Mesenchymal stem cell (in vitro differentiated cells and primary cell): ENCODE measurements around the gene CHCHD4.
A peak's percentile ranks its signal among the peaks of the same experiment; 100 is the strongest.

ENCODE experiments used
- DNase-seq: peaks from one replicate; pipeline ENCODE4 v3.0.0-alpha.2; 2013
- H2AFZ ChIP-seq: one replicate; pipeline ENCODE4 v1.6.1; 2013; ENCODE audit warnings: low read depth, mild to moderate bottlenecking, control low read depth, inconsistent platforms, low read length, moderate library complexity
- H2AK5ac ChIP-seq: 2 replicates; pipeline ENCODE4 v1.6.1; 2013; ENCODE audit warnings: low read length, moderate library complexity, mild to moderate bottlenecking, inconsistent platforms; ENCODE audit not compliant: severe bottlenecking
- H2BK120ac ChIP-seq: one replicate; pipeline ENCODE4 v1.6.1; 2013; ENCODE audit warnings: low read depth, mild to moderate bottlenecking, inconsistent platforms, low read length, moderate library complexity
- H2BK12ac ChIP-seq, 2 experiments: one replicate each; pipeline ENCODE4 v1.6.1; 2013; ENCODE audit warnings: inconsistent platforms in 2 of 2, low read length in 2 of 2, mild to moderate bottlenecking in 2 of 2, moderate library complexity in 2 of 2, control low read depth in 1 of 2
- H2BK15ac ChIP-seq: one replicate; pipeline ENCODE4 v1.6.1; 2013; ENCODE audit warnings: mild to moderate bottlenecking, low read depth, inconsistent platforms; ENCODE audit not compliant: poor library complexity, severe bottlenecking
- H2BK5ac ChIP-seq: 2 replicates; pipeline ENCODE4 v1.6.1; 2013; ENCODE audit warnings: low read depth, mild to moderate bottlenecking, low read length, control low read depth, inconsistent platforms; ENCODE audit not compliant: poor library complexity, severe bottlenecking
- H3K14ac ChIP-seq, 2 experiments: one replicate each; pipeline ENCODE4 v1.6.1; 2013; ENCODE audit warnings: inconsistent platforms in 2 of 2, low read length in 2 of 2, control low read depth in 1 of 2, mild to moderate bottlenecking in 1 of 2, moderate library complexity in 1 of 2
- H3K18ac ChIP-seq, 2 experiments: one replicate each; pipeline ENCODE4 v1.6.1; 2013; ENCODE audit warnings: inconsistent platforms in 2 of 2, low read length in 2 of 2, control low read depth in 1 of 2, low read depth in 1 of 2, mild to moderate bottlenecking in 1 of 2
- H3K23ac ChIP-seq, 2 experiments: one replicate each; pipeline ENCODE4 v1.6.1; 2013; ENCODE audit warnings: inconsistent platforms in 2 of 2, low read length in 2 of 2, mild to moderate bottlenecking in 2 of 2, moderate library complexity in 2 of 2, control low read depth in 1 of 2
- H3K27ac ChIP-seq: 2 replicates; pipeline ENCODE4 v1.5.1; 2013; ENCODE audit warnings: mild to moderate bottlenecking, moderate library complexity, low read length, control low read depth, inconsistent platforms; ENCODE audit not compliant: poor library complexity, severe bottlenecking
- H3K27me3 ChIP-seq, 2 experiments: 2 replicates each; pipeline versions ENCODE4 v1.6.1 to v1.7.0; 2013; ENCODE audit warnings: low read length in 2 of 2, mild to moderate bottlenecking in 2 of 2, moderate library complexity in 2 of 2, control low read depth in 1 of 2, inconsistent platforms in 1 of 2; ENCODE audit not compliant: control insufficient read depth in 1 of 2, insufficient read depth in 1 of 2
- H3K36me3 ChIP-seq, 2 experiments: 2 replicates each; pipeline versions ENCODE4 v1.6.1 to v1.7.0; 2013; ENCODE audit warnings: low read length in 2 of 2, control low read depth in 1 of 2, inconsistent platforms in 1 of 2, low read depth in 1 of 2, mild to moderate bottlenecking in 1 of 2; ENCODE audit not compliant: insufficient read depth in 2 of 2, control insufficient read depth in 1 of 2
- H3K4ac ChIP-seq, 2 experiments: one replicate each; pipeline ENCODE4 v1.6.1; 2013; ENCODE audit warnings: inconsistent platforms in 2 of 2, low read length in 2 of 2, mild to moderate bottlenecking in 2 of 2, moderate library complexity in 2 of 2, control low read depth in 1 of 2, low read depth in 1 of 2
- H3K4me1 ChIP-seq: 2 replicates; pipeline ENCODE4 v1.6.1; 2013; ENCODE audit warnings: low read depth, low read length, control low read depth; ENCODE audit not compliant: control insufficient read depth, insufficient read depth
- H3K4me2 ChIP-seq: 2 replicates; pipeline ENCODE4 v1.6.1; 2013; ENCODE audit warnings: low read length, mild to moderate bottlenecking, inconsistent platforms; ENCODE audit not compliant: poor library complexity, severe bottlenecking
- H3K4me3 ChIP-seq, 2 experiments: 2 replicates each; pipeline versions ENCODE4 v1.5.1 to v1.7.0; 2013; ENCODE audit warnings: low read length in 2 of 2, mild to moderate bottlenecking in 2 of 2, control low read depth in 1 of 2, low read depth in 1 of 2; ENCODE audit not compliant: insufficient read depth in 1 of 2
- H3K79me1 ChIP-seq: replicated peaks from 2 replicates; pipeline ENCODE4 v1.6.1; 2013; ENCODE audit warnings: mild to moderate bottlenecking, control low read depth, low read length, inconsistent platforms; ENCODE audit not compliant: poor library complexity, severe bottlenecking
- H3K9ac ChIP-seq: 2 replicates; pipeline ENCODE4 v1.7.0; 2013; ENCODE audit warnings: mild to moderate bottlenecking, low read length, moderate library complexity
- H3K9me3 ChIP-seq: 2 replicates; pipeline ENCODE4 v1.7.0; 2013; ENCODE audit warnings: mild to moderate bottlenecking, low read length; ENCODE audit not compliant: control insufficient read depth
- H4K8ac ChIP-seq: one replicate; pipeline ENCODE4 v1.6.1; 2013; ENCODE audit warnings: inconsistent platforms, mild to moderate bottlenecking, low read length, moderate library complexity
- H4K91ac ChIP-seq: one replicate; pipeline ENCODE4 v1.6.1; 2013; ENCODE audit warnings: mild to moderate bottlenecking, low read length, inconsistent platforms
- WGBS: methylation state at CpG from one replicate; pipeline ENCODE4 v1.1.7; 2013; ENCODE audit warnings: mixed read lengths; 5-methylcytosine and 5-hydroxymethylcytosine counted together

Gene CHCHD4

GRCh38 chr3:14146381-14147065 is 21.9 kb upstream of the CHCHD4 start:
- Histone ChIP-seq H2BK5ac (no peak overlapping the region), H3K27ac (no peak overlapping the region), H3K27me3 (no peaks in the 10 kb centered on the region), H3K4ac (no peak overlapping the region), H3K14ac (no peak overlapping the region), H2BK120ac (no peak overlapping the region), H3K4me3 (no peak overlapping the region), H3K9ac (peak overlapping the region; percentile 95), H3K18ac (no peak overlapping the region), H3K9me3 (no peaks in the 10 kb centered on the region), H2AK5ac (peak overlapping the region; percentile 37), H3K4me1 (peaks cover 31% of the 10 kb centered on the region), H3K23ac (no peak overlapping the region), H3K36me3 (peaks cover 59 to 70% of the 10 kb centered on the region in 2 experiments), H2BK12ac (no peak overlapping the region), H4K8ac (no peak overlapping the region), H3K4me2 (no peak overlapping the region), H2AFZ (no peak overlapping the region), H4K91ac (no peak overlapping the region), H2BK15ac (no peak overlapping the region), H3K79me1 (peaks cover 16% of the 10 kb centered on the region)
- 94% methylated on average over 10 of the region's 10 CpGs for WGBS
- no peak for DNase-seq

- Histone ChIP-seq H3K18ac (peak overlapping the region; percentile 50 to 56), H2BK120ac (peak overlapping the region; percentile 58), H4K91ac (peak overlapping the region; percentile 77), H3K4me2 (no peak overlapping the region), H2BK12ac (peak overlapping the region in 1 of 2 experiments; percentile 26), H3K4me3 (peak overlapping the region in 1 of 2 experiments; percentile 12), H3K4me1 (peaks cover 31% of the 10 kb centered on the region), H3K27ac (peak overlapping the region; percentile 12), H3K4ac (no peak overlapping the region), H2AK5ac (peak overlapping the region; percentile 3), H4K8ac (peak overlapping the region; percentile 45), H2BK15ac (peak overlapping the region; percentile 26), H3K23ac (no peak overlapping the region), H2BK5ac (no peak overlapping the region), H3K14ac (no peak overlapping the region), H2AFZ (no peak overlapping the region), H3K79me1 (peaks cover 15% of the 10 kb centered on the region), H3K27me3 (no peaks in the 10 kb centered on the region), H3K36me3 (peaks cover 58 to 70% of the 10 kb centered on the region in 2 experiments), H3K9ac (peak overlapping the region; percentile 95), H3K9me3 (no peaks in the 10 kb centered on the region)
- DNase-seq = no peak
- WGBS = 84% methylated on average over 10 of the region's 10 CpGs
Measured at GRCh38 chr3:14145670-14146380, 21.2 kb upstream of the CHCHD4 start.

- H3K4ac ChIP-seq = no peak overlapping the region
- H3K18ac ChIP-seq = peak overlapping the region in 1 of 2 experiments; percentile 81
- H2BK12ac ChIP-seq = peak overlapping the region in 1 of 2 experiments; percentile 44
- no peak overlapping the region for H3K4me2 ChIP-seq
- no peak overlapping the region for H3K23ac ChIP-seq
- 65% methylated on average over 9 of the region's 9 CpGs for WGBS
- peak overlapping the region; percentile 3 for H2AK5ac ChIP-seq
- H3K36me3 ChIP-seq = peaks cover 58 to 70% of the 10 kb centered on the region in 2 experiments
- H3K79me1 ChIP-seq = peaks cover 17% of the 10 kb centered on the region
- H3K4me1 ChIP-seq = peaks cover 31% of the 10 kb centered on the region
- peak; percentile 59 for DNase-seq
- no peaks in the 10 kb centered on the region for H3K27me3 ChIP-seq
- peak overlapping the region; percentile 95 for H3K9ac ChIP-seq
- H4K91ac ChIP-seq = no peak overlapping the region
- no peaks in the 10 kb centered on the region for H3K9me3 ChIP-seq
- H3K4me3 ChIP-seq = peak overlapping the region in 1 of 2 experiments; percentile 58
- H3K14ac ChIP-seq = no peak overlapping the region
- peak overlapping the region; percentile 12 for H3K27ac ChIP-seq
- no peak overlapping the region for H4K8ac ChIP-seq
- H2AFZ ChIP-seq = no peak overlapping the region
- no peak overlapping the region for H2BK5ac ChIP-seq
- no peak overlapping the region for H2BK120ac ChIP-seq
- H2BK15ac ChIP-seq = no peak overlapping the region
Measured at GRCh38 chr3:14145236-14145635, 20.6 kb upstream of the CHCHD4 start.

GRCh38 chr3:14144423-14145075 is 19.9 kb upstream of the CHCHD4 start:
- peak overlapping the region; percentile 40 to 93 for H3K18ac ChIP-seq
- H2AFZ ChIP-seq = no peak overlapping the region
- no peak overlapping the region for H2BK15ac ChIP-seq
- 13% methylated on average over 5 of the region's 7 CpGs for WGBS
- H2BK12ac ChIP-seq = peak overlapping the region; percentile 33 to 91
- peak overlapping the region; percentile 70 for H4K8ac ChIP-seq
- peaks cover 17% of the 10 kb centered on the region for H3K79me1 ChIP-seq
- peak overlapping the region; percentile 95 for H3K9ac ChIP-seq
- H3K4me1 ChIP-seq = peaks cover 31% of the 10 kb centered on the region
- H3K14ac ChIP-seq = peak overlapping the region in 1 of 2 experiments; percentile 79
- H2BK5ac ChIP-seq = peak overlapping the region; percentile 60
- H4K91ac ChIP-seq = peak overlapping the region; percentile 82
- H2AK5ac ChIP-seq = peak overlapping the region; percentile 18
- peak overlapping the region; percentile 20 for H2BK120ac ChIP-seq
- peak overlapping the region in 1 of 2 experiments; percentile 58 for H3K4me3 ChIP-seq
- no peak overlapping the region for H3K4me2 ChIP-seq
- peak overlapping the region; percentile 76 to 77 for H3K4ac ChIP-seq
- peaks cover 60 to 71% of the 10 kb centered on the region in 2 experiments for H3K36me3 ChIP-seq
- H3K9me3 ChIP-seq = no peaks in the 10 kb centered on the region
- peak; percentile 100 for DNase-seq
- H3K23ac ChIP-seq = no peak overlapping the region
- peak overlapping the region; percentile 97 for H3K27ac ChIP-seq
- no peaks in the 10 kb centered on the region for H3K27me3 ChIP-seq
